Fibroblast of villous mesenchyme (primary cell): ENCODE data around the gene JAZF1. TPM values are rescaled to one million over a fixed set of nuclear protein-coding genes. Genes with fewer than 3 reads are reported as not detected.
A peak's percentile ranks its signal among the peaks of the same experiment; 100 is the strongest.

Experiments
- DNase-seq: peaks from one replicate; pipeline ENCODE4 v3.0.0-alpha.2; 2010; ENCODE audit warnings: low read depth
- H3K4me3 ChIP-seq: 2 replicates; pipeline ENCODE4 v1.5.1; 2011; ENCODE audit warnings: low read depth, mild to moderate bottlenecking, low read length
- total RNA-seq: library from RNA; depleted of rRNA; stranded (reverse); fragments of >200 nt; gene quantifications from 2 replicates; pipeline ENCODE4 v1.2.3, GENCODE V29; 2012
- TF ChIP-seq, protein P1 (sequence below): IDR thresholded peaks from 2 replicates; pipeline ENCODE4 v1.5.1; 2012; ENCODE audit warnings: low read depth, mild to moderate bottlenecking, low read length; ENCODE audit not compliant: insufficient read depth

JAZF1 gene
- total RNA-seq, 1 donor = 38.4 TPM

DNA sequence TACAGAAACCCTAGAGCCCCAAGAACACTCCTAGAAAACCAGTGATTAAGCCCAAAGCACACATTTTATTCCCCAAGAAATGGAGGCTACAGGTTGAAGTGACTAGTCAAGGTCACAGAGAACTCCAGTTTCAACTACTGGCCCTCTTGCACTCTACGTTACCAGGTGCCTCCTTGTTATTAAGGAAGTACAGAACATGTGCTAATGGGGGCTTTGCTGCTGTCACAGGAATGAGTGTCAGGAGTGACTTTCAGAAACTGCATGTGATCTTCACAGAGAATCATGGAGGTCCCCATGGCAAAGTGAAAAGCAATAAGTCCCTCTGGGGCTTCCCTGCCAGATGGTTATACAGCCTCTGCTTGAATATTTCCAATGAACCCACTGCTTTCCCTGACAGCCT lies 19.3 kb downstream of the JAZF1 start:
- H3K4me3 ChIP-seq = no peak overlapping the region
- TF ChIP-seq, protein P1, sequence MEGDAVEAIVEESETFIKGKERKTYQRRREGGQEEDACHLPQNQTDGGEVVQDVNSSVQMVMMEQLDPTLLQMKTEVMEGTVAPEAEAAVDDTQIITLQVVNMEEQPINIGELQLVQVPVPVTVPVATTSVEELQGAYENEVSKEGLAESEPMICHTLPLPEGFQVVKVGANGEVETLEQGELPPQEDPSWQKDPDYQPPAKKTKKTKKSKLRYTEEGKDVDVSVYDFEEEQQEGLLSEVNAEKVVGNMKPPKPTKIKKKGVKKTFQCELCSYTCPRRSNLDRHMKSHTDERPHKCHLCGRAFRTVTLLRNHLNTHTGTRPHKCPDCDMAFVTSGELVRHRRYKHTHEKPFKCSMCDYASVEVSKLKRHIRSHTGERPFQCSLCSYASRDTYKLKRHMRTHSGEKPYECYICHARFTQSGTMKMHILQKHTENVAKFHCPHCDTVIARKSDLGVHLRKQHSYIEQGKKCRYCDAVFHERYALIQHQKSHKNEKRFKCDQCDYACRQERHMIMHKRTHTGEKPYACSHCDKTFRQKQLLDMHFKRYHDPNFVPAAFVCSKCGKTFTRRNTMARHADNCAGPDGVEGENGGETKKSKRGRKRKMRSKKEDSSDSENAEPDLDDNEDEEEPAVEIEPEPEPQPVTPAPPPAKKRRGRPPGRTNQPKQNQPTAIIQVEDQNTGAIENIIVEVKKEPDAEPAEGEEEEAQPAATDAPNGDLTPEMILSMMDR = no peak
- no peak for DNase-seq

DNA sequence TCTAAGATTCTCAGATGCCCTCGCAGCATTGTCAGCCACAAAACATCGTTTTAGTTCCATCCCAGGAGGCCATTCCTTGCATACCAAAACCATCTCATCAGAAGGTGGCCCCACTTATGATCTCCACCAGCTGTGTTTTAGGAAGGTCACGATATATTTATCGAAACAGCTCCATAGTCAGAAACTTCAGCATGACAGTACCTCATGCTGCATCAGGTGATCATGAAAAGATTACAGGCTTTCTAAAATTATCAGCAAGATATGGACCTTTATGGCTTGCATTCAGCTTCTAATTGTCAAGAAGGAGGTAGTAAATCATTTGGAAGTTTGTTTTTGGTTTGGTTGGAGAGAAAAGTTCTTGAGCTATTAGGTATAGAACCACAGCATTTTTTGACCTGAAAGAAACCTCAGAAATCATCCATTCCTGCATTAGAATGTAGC lies 20.0 kb downstream of the JAZF1 start:
- DNase-seq = peak; percentile 66
- no peak overlapping the region for H3K4me3 ChIP-seq
- TF ChIP-seq, protein P1 = no peak

DNA sequence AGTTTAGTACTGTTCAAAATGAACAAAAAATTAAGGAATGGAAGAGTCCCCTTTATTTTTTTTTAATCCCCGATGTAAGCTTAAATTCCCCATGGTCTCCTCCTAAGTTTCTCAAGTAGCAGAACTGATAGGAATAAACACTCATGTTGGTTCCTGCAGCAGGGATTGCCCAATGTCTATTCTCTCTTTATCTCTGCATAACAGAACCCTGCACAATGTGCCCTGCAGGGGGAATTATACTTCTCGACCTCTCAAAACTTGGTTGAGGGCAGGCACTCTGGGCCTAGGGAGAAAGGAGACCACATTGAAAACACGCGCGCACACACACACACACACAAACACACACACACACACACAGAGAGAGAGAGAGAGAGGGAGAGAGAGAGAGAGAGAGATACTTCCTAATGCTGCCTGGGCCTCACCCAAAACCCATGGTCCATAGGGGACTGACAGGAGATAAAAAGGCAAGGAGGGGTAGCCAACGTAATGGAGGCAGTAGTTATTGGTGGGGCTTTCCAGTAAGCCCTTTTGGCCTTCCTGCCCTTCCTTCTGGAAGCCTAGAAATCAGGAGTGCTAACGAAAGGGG lies 22.7 kb downstream of the JAZF1 start:
- no peak overlapping the region for H3K4me3 ChIP-seq
- TF ChIP-seq, protein P1 = no peak
- DNase-seq = no peak

DNA sequence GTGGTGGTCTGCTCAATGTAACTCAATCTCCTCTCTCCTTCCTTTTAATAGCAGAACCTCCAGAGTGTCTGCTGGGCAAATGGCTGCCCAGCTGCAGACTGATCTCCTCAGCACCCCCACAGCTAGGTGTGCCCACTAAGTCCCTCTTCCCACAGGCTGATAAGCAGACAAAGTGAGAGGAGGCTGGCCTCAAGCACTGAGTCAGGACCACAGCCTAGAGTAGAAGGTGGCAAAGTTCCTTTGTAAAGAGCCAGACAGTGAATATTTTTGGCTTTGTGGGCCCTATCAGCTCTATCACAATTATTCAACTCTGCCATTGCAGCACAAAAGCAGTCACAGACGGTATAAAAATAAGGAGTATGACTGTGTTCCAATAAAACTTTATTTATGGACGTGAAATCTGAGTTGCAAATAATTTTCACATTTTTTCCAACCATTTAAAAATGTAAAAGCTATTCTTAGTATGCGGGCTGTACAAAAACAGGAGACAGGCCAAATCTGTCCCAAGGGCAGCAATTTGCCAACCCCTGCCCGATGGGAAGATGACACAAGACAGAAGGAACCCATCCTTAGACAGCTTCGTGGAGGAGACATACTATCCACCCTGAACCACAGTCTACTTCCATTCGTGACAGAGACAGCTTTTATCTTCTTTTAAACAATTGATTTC lies 23.4 kb downstream of the JAZF1 start:
- H3K4me3 ChIP-seq = no peak overlapping the region
- TF ChIP-seq, protein P1 = no peak
- no peak for DNase-seq

DNA sequence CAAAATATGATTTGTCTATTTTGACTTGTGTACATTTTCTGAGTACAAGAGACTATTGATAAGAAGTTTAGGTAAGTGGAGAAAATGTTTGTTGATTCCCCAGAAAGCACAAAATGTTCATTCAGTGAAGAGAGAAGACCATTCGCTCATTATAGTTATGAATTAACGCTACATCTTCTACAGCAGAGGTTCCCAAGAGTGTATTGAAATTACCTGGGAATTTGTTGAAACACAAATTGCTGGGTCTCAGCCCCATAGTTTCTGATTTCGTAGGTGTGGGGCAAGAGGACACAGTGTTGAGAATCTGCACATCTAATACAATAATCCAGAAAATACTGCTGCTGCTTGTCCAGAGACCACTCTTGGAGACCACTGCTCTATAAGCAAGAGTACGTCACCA lies 24.2 kb downstream of the JAZF1 start:
- H3K4me3 ChIP-seq = no peak overlapping the region
- no peak for DNase-seq
- TF ChIP-seq, protein P1 = no peak

DNA sequence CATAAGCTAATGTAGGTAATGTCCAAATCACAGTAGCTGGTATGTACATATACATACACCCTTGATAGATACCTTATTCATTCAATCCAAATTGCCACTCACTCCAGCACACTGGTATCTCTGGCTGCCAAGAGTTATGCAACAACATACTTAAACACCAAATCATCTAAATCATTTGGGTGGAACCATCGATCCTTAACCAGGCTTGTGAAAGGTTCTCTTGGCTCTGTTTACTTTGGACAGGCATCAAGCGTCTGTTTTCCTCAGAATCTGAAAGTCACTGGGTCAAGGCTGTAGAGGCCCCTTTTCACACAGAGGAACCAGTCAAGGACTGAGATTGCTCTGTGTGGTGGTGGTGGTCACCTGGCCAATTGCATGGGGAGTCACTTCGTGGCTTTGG lies 24.6 kb downstream of the JAZF1 start:
- peak; percentile 65 for DNase-seq
- TF ChIP-seq, protein P1 = no peak
- no peak overlapping the region for H3K4me3 ChIP-seq
